WTC11 (cell line): ENCODE measurements around the gene CACNA2D3. TPM values are rescaled to one million over a fixed set of nuclear protein-coding genes. Genes with fewer than 3 reads are reported as not detected.

Experiments used
- ATAC-seq: fragments of 200-7000 bp; cut with Tn5 transposase; 2 replicates; pipeline ENCODE4 v1.10.0; 2021; ENCODE audit warnings: mild to moderate bottlenecking, moderate library complexity
- CTCF ChIA-PET: fragments of 300-600 bp; sonication (Branson Sonifier 250); formaldehyde crosslinking; loops from one replicate; lab custom pipeline; 2021; ENCODE audit warnings: antibody characterized with exemption; lab: Charles Lee
- POLR2A ChIA-PET: fragments of 350-600 bp; sonication (Branson Sonifier 250); formaldehyde crosslinking; loops from one replicate; lab custom pipeline; 2021; ENCODE audit warnings: antibody characterized with exemption; lab: Charles Lee
- DNase-seq: peaks from one replicate; pipeline ENCODE4 v3.0.0; 2021; ENCODE audit warnings: low spot score
- H3K27ac Mint-ChIP-seq: 2 replicates; pipeline ENCODE4 v1.8.0; 2021; ENCODE audit warnings: mixed read lengths
- H3K27me3 Mint-ChIP-seq: 2 replicates; pipeline ENCODE4 v1.8.0; 2021; ENCODE audit warnings: low read depth, mild to moderate bottlenecking, moderate library complexity, mixed read lengths
- H3K36me3 Mint-ChIP-seq: 2 replicates; pipeline ENCODE4 v1.8.0; 2021; ENCODE audit warnings: mixed read lengths
- H3K4me1 Mint-ChIP-seq: 2 replicates; pipeline ENCODE4 v1.8.0; 2022; ENCODE audit warnings: mixed read lengths
- H3K4me3 Mint-ChIP-seq: 2 replicates; pipeline ENCODE4 v1.8.0; 2021; ENCODE audit warnings: mild to moderate bottlenecking, moderate library complexity, mixed read lengths
- H3K9me3 Mint-ChIP-seq: 2 replicates; pipeline ENCODE4 v1.8.0; 2021; ENCODE audit warnings: mixed read lengths
- AR ChIP-seq: fragments of 250-450 bp; sonication (Bioruptor Pico); IDR thresholded peaks from 2 replicates; pipeline ENCODE4 v1.9.0; 2021; ENCODE audit warnings: mild to moderate bottlenecking
- ARID4B ChIP-seq: sonication (generic); formaldehyde crosslinking; IDR thresholded peaks from 2 replicates; pipeline ENCODE4 v1.8.0; 2023; ENCODE audit warnings: missing genetic modification reagents, mild to moderate bottlenecking, borderline replicate concordance
- ATF2 ChIP-seq: sonication (generic); formaldehyde crosslinking; IDR thresholded peaks from 2 replicates; pipeline ENCODE4 v1.8.1; 2022; ENCODE audit warnings: low read depth, missing genetic modification reagents, borderline replicate concordance
- ATF3 ChIP-seq: sonication (generic); formaldehyde crosslinking; conservative IDR thresholded peaks from 2 replicates; pipeline ENCODE4 v1.8.1; 2022; ENCODE audit warnings: mild to moderate bottlenecking, missing genetic modification reagents
- CDX4 ChIP-seq: fragments of 250-450 bp; sonication (Bioruptor Pico); IDR thresholded peaks from 2 replicates; pipeline ENCODE4 v1.9.0; 2021; ENCODE audit warnings: moderate library complexity, mild to moderate bottlenecking, inconsistent platforms, borderline replicate concordance
- FOXK1 ChIP-seq: sonication (generic); formaldehyde crosslinking; IDR thresholded peaks from 2 replicates; pipeline ENCODE4 v1.8.0; 2022; ENCODE audit warnings: mild to moderate bottlenecking, moderate library complexity, missing genetic modification reagents
- IRF1 ChIP-seq: sonication (generic); formaldehyde crosslinking; IDR thresholded peaks from 2 replicates; pipeline ENCODE4 v1.8.0; 2023; ENCODE audit warnings: missing genetic modification reagents
- KAT7 ChIP-seq: sonication (generic); formaldehyde crosslinking; IDR thresholded peaks from 2 replicates; pipeline ENCODE4 v1.8.1; 2023; ENCODE audit warnings: missing genetic modification reagents, mild to moderate bottlenecking, borderline replicate concordance
- NFYB ChIP-seq: sonication (generic); formaldehyde crosslinking; conservative IDR thresholded peaks from 2 replicates; pipeline ENCODE4 v1.8.0; 2022; ENCODE audit warnings: low read depth, missing genetic modification reagents
- RELA ChIP-seq: sonication (generic); formaldehyde crosslinking; IDR thresholded peaks from 2 replicates; pipeline ENCODE4 v1.8.1; 2022; ENCODE audit warnings: missing genetic modification reagents, mild to moderate bottlenecking, borderline replicate concordance
- STAT6 ChIP-seq: sonication (generic); formaldehyde crosslinking; conservative IDR thresholded peaks from 2 replicates; pipeline ENCODE4 v1.8.1; 2023; ENCODE audit warnings: mild to moderate bottlenecking, low read depth, missing genetic modification reagents, moderate library complexity
- TEAD4 ChIP-seq: sonication (generic); formaldehyde crosslinking; IDR thresholded peaks from 2 replicates; pipeline ENCODE4 v1.8.0; 2022; ENCODE audit warnings: mild to moderate bottlenecking, missing genetic modification reagents
- ZMAT4 ChIP-seq: fragments of 250-450 bp; sonication (Bioruptor Pico); IDR thresholded peaks from 2 replicates; pipeline ENCODE4 v1.9.0; 2021; ENCODE audit warnings: mild to moderate bottlenecking
- ZNF219 ChIP-seq: sonication (generic); formaldehyde crosslinking; IDR thresholded peaks from 2 replicates; pipeline ENCODE4 v1.8.0; 2023; ENCODE audit warnings: missing genetic modification reagents, mild to moderate bottlenecking, borderline replicate concordance
- ZSCAN18 ChIP-seq: fragments of 250-450 bp; sonication (Bioruptor Pico); IDR thresholded peaks from 2 replicates; pipeline ENCODE4 v2.1.2; 2022; ENCODE audit warnings: mild to moderate bottlenecking, moderate library complexity
- total RNA-seq: library from RNA; stranded (reverse); gene quantifications from 3 replicates; pipeline ENCODE4 v1.2.3, GENCODE V29; 2021

CACNA2D3 gene
- total RNA-seq, 1 experiment from 2014 or later, result 5.0 TPM

- CTCF ChIA-PET, result no interaction called here
- H3K4me3 Mint-ChIP-seq, result no peak overlapping the region
- DNase-seq, result no peak
- ATAC-seq, result no peak
- no peaks in the 10 kb centered on the region for H3K27me3 Mint-ChIP-seq
- TF ChIP-seq ATF3 (CRISPR knock-in tag), result no peak
- no peak for TF ChIP-seq ARID4B
- TF ChIP-seq KAT7 (CRISPR knock-in tag), result no peak
- no peak for TF ChIP-seq FOXK1 (CRISPR knock-in tag)
- TF ChIP-seq STAT6 (CRISPR knock-in tag), result no peak
- no peak for TF ChIP-seq CDX4 (CRISPR knock-in tag)
- TF ChIP-seq, all 79 proteins: peak for 0
- POLR2A ChIA-PET, result no interaction called here
- peaks cover 6% of the 10 kb centered on the region for H3K36me3 Mint-ChIP-seq
- H3K27ac Mint-ChIP-seq, result no peak overlapping the region
- peaks cover 50% of the 10 kb centered on the region for H3K4me1 Mint-ChIP-seq
- peaks cover 17% of the 10 kb centered on the region for H3K9me3 Mint-ChIP-seq
Measured at GRCh38 chr3:54710954-54711353, 588.6 kb downstream of the CACNA2D3 start.

- TF ChIP-seq ZMAT4 (no peak), TEAD4 (no peak), IRF1 (CRISPR knock-in tag) (no peak)
- H3K4me3 Mint-ChIP-seq, result no peak overlapping the region
- DNase-seq (no peak), ATAC-seq (no peak)
- H3K9me3 Mint-ChIP-seq, result peaks cover 17% of the 10 kb centered on the region
- H3K27me3 Mint-ChIP-seq, result no peaks in the 10 kb centered on the region
- peaks cover 39% of the 10 kb centered on the region for H3K4me1 Mint-ChIP-seq
- peaks cover 6% of the 10 kb centered on the region for H3K36me3 Mint-ChIP-seq
- no peak overlapping the region for H3K27ac Mint-ChIP-seq
- CTCF ChIA-PET, result no interaction called here
- POLR2A ChIA-PET, result no interaction called here
Measured at GRCh38 chr3:54712539-54712938, 590.2 kb downstream of the CACNA2D3 start.

GRCh38 chr3:54713031-54713430 lies 590.7 kb downstream of the CACNA2D3 start:
- DNase-seq (no peak), ATAC-seq (no peak)
- peaks cover 6% of the 10 kb centered on the region for H3K36me3 Mint-ChIP-seq
- peaks cover 17% of the 10 kb centered on the region for H3K9me3 Mint-ChIP-seq
- no peak overlapping the region for H3K27ac Mint-ChIP-seq
- CTCF ChIA-PET, result no interaction called here
- POLR2A ChIA-PET, result no interaction called here
- peaks cover 34% of the 10 kb centered on the region for H3K4me1 Mint-ChIP-seq
- H3K4me3 Mint-ChIP-seq, result no peak overlapping the region
- no peaks in the 10 kb centered on the region for H3K27me3 Mint-ChIP-seq
- TF ChIP-seq RELA, result no peak
- no peak for TF ChIP-seq AR
- TF ChIP-seq ZSCAN18 (CRISPR knock-in tag), result no peak
- TF ChIP-seq NFYB (CRISPR knock-in tag), result no peak
- no peak for TF ChIP-seq ZNF219 (CRISPR knock-in tag)
- TF ChIP-seq ZMAT4, result no peak
- TF ChIP-seq ATF2 (CRISPR knock-in tag), result no peak
